ENCODE measurements around the gene USP47. TPM values are rescaled to one million over a fixed set of nuclear protein-coding genes. Genes with fewer than 3 reads are reported as not detected.
A peak's percentile ranks its signal among the peaks of the same experiment; 100 is the strongest.

The USP47 gene
- total RNA-seq, 1 donor from 2014 or later, result 69.4 TPM

DNA sequence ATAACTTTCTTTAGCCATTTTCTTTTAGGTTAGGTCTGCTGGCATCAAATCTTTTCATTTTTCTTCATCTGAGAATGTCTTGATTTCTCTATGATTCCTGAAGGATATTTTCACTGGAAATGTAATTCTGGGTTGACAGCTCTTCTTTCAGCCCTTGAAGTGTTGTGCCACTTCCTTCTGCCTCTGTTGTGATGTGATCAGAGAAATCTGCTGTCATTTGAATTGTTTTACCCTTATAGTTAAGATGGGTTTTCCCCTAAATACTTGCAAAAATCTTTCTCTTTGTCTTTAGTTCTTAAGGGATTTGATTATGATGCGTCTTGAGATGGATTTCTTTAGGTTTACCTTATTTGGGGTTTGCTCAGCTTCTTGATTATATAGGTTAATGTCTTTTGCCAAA lies 23.0 kb downstream of the USP47 start:
- no peaks in the 10 kb centered on the region for H3K9me3 ChIP-seq (ENCODE audit: control insufficient read depth in 3 of 3, low read length in 3 of 3)
- no peak overlapping the region for H3K4me3 ChIP-seq (ENCODE audit: low read length in 3 of 3)
- H3K36me3 ChIP-seq (ENCODE audit: control insufficient read depth in 3 of 3, insufficient read depth in 3 of 3, low read length in 3 of 3), result no peaks in the 10 kb centered on the region
- peaks cover 0 to 8% (median 6%) of the 10 kb centered on the region in 3 donors for H3K4me1 ChIP-seq (ENCODE audit: control insufficient read depth in 3 of 3, insufficient read depth in 3 of 3, low read length in 3 of 3)
- no peak overlapping the region for H3K9ac ChIP-seq (ENCODE audit: low read depth in 1 of 3, low read length in 3 of 3)
- no peaks in the 10 kb centered on the region for H3K27me3 ChIP-seq (ENCODE audit: control insufficient read depth in 3 of 3, insufficient read depth in 3 of 3, low read length in 3 of 3)
- H3K27ac ChIP-seq (ENCODE audit: low read depth, low read length), result no peak overlapping the region

DNA sequence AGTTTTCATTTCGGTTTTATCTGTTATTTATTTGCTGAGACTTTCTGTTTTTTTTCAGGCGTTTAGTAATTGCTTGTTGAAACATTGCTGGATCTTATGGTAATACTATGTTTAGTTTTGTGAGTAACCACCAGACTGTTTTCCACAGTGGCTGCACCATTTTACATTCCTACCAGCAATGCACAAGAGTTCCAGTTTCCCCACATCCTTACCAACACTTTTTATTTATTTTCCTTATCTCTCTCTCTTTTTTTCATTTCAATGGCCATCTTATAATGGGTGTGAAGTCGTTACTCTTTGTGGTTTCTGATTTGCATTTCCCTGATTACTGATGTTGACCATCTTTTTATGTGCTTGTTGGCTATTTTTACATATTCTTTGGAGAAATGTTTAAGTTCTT lies 23.7 kb downstream of the USP47 start:
- no peaks in the 10 kb centered on the region for H3K36me3 ChIP-seq (ENCODE audit: control insufficient read depth in 3 of 3, insufficient read depth in 3 of 3, low read length in 3 of 3)
- no peak overlapping the region for H3K4me3 ChIP-seq (ENCODE audit: low read length in 3 of 3)
- H3K9me3 ChIP-seq (ENCODE audit: control insufficient read depth in 3 of 3, low read length in 3 of 3), result no peaks in the 10 kb centered on the region
- no peak overlapping the region for H3K27ac ChIP-seq (ENCODE audit: low read depth, low read length)
- no peaks in the 10 kb centered on the region for H3K27me3 ChIP-seq (ENCODE audit: control insufficient read depth in 3 of 3, insufficient read depth in 3 of 3, low read length in 3 of 3)
- H3K4me1 ChIP-seq (ENCODE audit: control insufficient read depth in 3 of 3, insufficient read depth in 3 of 3, low read length in 3 of 3), result peaks cover 0 to 8% (median 6%) of the 10 kb centered on the region in 3 donors
- no peak overlapping the region for H3K9ac ChIP-seq (ENCODE audit: low read depth in 1 of 3, low read length in 3 of 3)

DNA sequence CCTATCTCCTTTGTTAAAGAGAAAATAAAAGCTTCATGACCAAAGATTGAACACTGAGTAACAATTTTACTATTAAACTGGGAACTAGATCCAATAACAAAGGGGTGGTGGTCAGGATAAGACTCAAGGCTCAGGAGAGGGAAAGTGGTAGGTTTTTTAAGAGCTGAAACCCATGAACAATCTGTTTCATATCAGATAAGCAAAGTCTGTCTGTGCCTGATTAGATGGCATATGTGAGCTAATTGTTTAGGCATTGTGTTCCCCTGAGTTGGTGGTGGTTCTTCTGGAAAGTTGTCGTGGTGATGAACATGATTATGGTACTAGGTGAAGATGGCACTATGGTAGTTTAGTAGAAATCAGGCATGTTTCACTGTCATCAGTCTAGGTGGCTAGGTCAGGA lies 24.4 kb downstream of the USP47 start:
- Histone ChIP-seq H3K4me3 (ENCODE audit: low read length in 3 of 3) (no peak overlapping the region), H3K27me3 (ENCODE audit: control insufficient read depth in 3 of 3, insufficient read depth in 3 of 3, low read length in 3 of 3) (no peaks in the 10 kb centered on the region), H3K9me3 (ENCODE audit: control insufficient read depth in 3 of 3, low read length in 3 of 3) (no peaks in the 10 kb centered on the region), H3K27ac (ENCODE audit: low read depth, low read length) (no peak overlapping the region), H3K4me1 (ENCODE audit: control insufficient read depth in 3 of 3, insufficient read depth in 3 of 3, low read length in 3 of 3) (peaks cover 0 to 3% (median under 1%) of the 10 kb centered on the region in 3 donors), H3K36me3 (ENCODE audit: control insufficient read depth in 3 of 3, insufficient read depth in 3 of 3, low read length in 3 of 3) (no peaks in the 10 kb centered on the region), H3K9ac (ENCODE audit: low read depth in 1 of 3, low read length in 3 of 3) (no peak overlapping the region)

DNA sequence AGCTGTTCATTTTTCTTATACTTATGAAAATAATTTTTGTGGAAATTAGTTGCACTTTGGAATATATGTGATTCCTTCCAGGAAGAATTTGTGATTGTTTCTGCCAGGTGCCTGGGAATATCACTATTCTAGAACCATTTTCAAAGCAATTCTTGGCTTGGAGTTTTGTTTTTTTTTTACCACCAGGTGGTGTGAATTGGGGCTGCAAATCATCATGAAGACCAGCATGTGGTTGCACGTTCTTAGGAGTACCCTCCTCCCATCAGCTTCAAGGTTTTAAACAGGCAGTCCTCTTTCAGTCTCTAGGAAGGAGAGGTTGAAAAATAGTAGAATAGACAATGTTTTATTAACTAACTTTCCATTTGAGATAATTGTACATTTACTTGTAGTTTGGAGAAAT lies 25.9 kb downstream of the USP47 start:
- H3K4me3 ChIP-seq (ENCODE audit: low read length in 3 of 3), result no peak overlapping the region
- no peak overlapping the region for H3K9ac ChIP-seq (ENCODE audit: low read depth in 1 of 3, low read length in 3 of 3)
- H3K9me3 ChIP-seq (ENCODE audit: control insufficient read depth in 3 of 3, low read length in 3 of 3), result no peaks in the 10 kb centered on the region
- H3K27ac ChIP-seq (ENCODE audit: low read depth, low read length), result no peak overlapping the region
- no peaks in the 10 kb centered on the region for H3K27me3 ChIP-seq (ENCODE audit: control insufficient read depth in 3 of 3, insufficient read depth in 3 of 3, low read length in 3 of 3)
- no peaks in the 10 kb centered on the region for H3K36me3 ChIP-seq (ENCODE audit: control insufficient read depth in 3 of 3, insufficient read depth in 3 of 3, low read length in 3 of 3)
- peaks cover 8 to 11% (median 8%) of the 10 kb centered on the region in 3 donors for H3K4me1 ChIP-seq (ENCODE audit: control insufficient read depth in 3 of 3, insufficient read depth in 3 of 3, low read length in 3 of 3)

DNA sequence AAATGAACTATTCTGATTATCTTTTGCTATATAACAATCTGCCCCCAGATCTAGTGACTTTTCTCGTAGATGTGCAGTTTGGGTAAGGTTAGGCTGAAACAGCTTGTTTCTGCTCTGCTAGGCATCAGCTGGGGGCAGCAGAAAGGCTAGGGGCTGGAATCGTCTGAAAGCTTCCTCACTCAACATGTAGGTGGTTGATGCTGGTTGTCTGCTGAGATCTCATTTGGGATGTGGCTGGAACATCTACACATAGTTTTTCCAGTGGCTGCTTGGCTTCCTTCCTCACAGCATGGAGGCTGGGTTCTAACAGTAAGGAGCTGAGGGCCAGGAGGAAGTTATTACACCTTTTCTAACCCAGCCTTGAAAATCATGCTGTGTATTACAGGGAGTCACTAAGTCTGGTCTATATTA lies 30.2 kb downstream of the USP47 start:
- no peak overlapping the region for H3K4me3 ChIP-seq (ENCODE audit: low read length in 3 of 3)
- H3K9me3 ChIP-seq (ENCODE audit: control insufficient read depth in 3 of 3, low read length in 3 of 3), result no peaks in the 10 kb centered on the region
- H3K36me3 ChIP-seq (ENCODE audit: control insufficient read depth in 3 of 3, insufficient read depth in 3 of 3, low read length in 3 of 3), result no peaks in the 10 kb centered on the region
- H3K27ac ChIP-seq (ENCODE audit: low read depth, low read length), result no peak overlapping the region
- H3K27me3 ChIP-seq (ENCODE audit: control insufficient read depth in 3 of 3, insufficient read depth in 3 of 3, low read length in 3 of 3), result no peaks in the 10 kb centered on the region
- peaks cover 8 to 13% (median 8%) of the 10 kb centered on the region in 3 donors for H3K4me1 ChIP-seq (ENCODE audit: control insufficient read depth in 3 of 3, insufficient read depth in 3 of 3, low read length in 3 of 3)
- peak overlapping the region in 1 of 3 donors; percentile 28 for H3K9ac ChIP-seq (ENCODE audit: low read depth in 1 of 3, low read length in 3 of 3)

DNA sequence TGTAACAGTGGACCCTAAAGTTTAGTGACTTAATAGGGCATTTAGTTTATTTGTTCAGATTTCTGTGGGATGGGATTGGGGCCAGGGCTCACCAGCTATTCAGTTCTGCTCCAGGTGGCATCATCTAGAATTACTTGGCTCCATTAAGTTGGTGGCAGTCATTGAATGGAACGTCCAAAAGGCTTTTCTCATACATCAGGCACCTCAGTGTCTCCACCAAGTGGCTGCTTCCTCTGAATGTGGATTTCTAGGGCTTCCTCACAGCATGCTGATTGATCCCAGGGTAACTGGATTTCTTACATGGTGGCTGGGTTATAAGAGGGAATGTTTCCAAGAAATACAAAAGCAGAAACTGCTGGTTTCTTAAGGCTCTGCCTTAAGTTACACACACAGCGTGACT lies 34.7 kb downstream of the USP47 start:
- no peaks in the 10 kb centered on the region for H3K36me3 ChIP-seq (ENCODE audit: control insufficient read depth in 3 of 3, insufficient read depth in 3 of 3, low read length in 3 of 3)
- no peak overlapping the region for H3K27ac ChIP-seq (ENCODE audit: low read depth, low read length)
- no peak overlapping the region for H3K9ac ChIP-seq (ENCODE audit: low read depth in 1 of 3, low read length in 3 of 3)
- H3K27me3 ChIP-seq (ENCODE audit: control insufficient read depth in 3 of 3, insufficient read depth in 3 of 3, low read length in 3 of 3), result no peaks in the 10 kb centered on the region
- H3K4me1 ChIP-seq (ENCODE audit: control insufficient read depth in 3 of 3, insufficient read depth in 3 of 3, low read length in 3 of 3), result peaks cover 8 to 11% (median 10%) of the 10 kb centered on the region in 3 donors
- H3K9me3 ChIP-seq (ENCODE audit: control insufficient read depth in 3 of 3, low read length in 3 of 3), result no peaks in the 10 kb centered on the region
- H3K4me3 ChIP-seq (ENCODE audit: low read length in 3 of 3), result no peak overlapping the region

DNA sequence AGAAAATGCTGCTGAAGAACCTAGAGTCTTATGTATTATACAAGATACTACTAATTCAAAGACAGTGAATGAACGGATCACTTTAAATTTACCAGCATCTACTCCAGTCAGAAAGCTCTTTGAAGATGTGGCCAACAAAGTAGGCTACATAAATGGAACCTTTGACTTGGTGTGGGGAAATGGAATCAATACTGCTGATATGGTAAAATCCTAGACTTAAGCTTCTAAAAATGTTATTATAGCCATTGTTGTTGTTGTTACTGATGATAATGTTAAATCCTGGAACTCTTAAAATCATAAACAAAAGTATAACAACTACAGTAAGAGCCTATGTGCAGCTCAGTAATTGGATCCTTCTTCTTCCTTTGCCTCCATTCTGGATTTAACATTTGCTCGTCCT lies 38.4 kb downstream of the USP47 start:
- no peak overlapping the region for H3K9ac ChIP-seq (ENCODE audit: low read depth in 1 of 3, low read length in 3 of 3)
- no peak overlapping the region for H3K27ac ChIP-seq (ENCODE audit: low read depth, low read length)
- no peaks in the 10 kb centered on the region for H3K27me3 ChIP-seq (ENCODE audit: control insufficient read depth in 3 of 3, insufficient read depth in 3 of 3, low read length in 3 of 3)
- no peak overlapping the region for H3K4me3 ChIP-seq (ENCODE audit: low read length in 3 of 3)
- peaks cover 9 to 12% (median 10%) of the 10 kb centered on the region in 3 donors for H3K36me3 ChIP-seq (ENCODE audit: control insufficient read depth in 3 of 3, insufficient read depth in 3 of 3, low read length in 3 of 3)
- H3K4me1 ChIP-seq (ENCODE audit: control insufficient read depth in 3 of 3, insufficient read depth in 3 of 3, low read length in 3 of 3), result peaks cover 0 to 5% (median 2%) of the 10 kb centered on the region in 3 donors
- H3K9me3 ChIP-seq (ENCODE audit: control insufficient read depth in 3 of 3, low read length in 3 of 3), result no peaks in the 10 kb centered on the region

DNA sequence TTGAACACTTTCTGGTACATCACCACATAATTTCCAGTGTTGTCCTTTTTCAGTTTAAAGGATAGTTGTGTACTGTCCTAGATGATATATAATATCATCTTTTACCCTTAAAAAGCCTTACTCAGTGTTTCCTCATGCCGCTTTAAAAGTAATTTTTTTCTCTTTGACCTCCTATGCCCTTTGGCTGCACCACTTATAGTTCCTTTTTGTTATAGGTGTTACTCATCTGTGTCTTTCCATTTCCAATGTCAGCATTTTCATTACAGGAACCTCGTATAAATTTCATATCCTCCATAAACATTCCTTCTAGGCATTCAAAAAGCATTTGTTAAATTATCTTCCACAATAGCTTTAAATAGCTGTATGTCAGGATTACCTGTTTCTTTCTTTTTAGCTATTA lies 40.8 kb downstream of the USP47 start:
- Histone ChIP-seq H3K27ac (ENCODE audit: low read depth, low read length) (no peak overlapping the region), H3K9me3 (ENCODE audit: control insufficient read depth in 3 of 3, low read length in 3 of 3) (no peaks in the 10 kb centered on the region), H3K9ac (ENCODE audit: low read depth in 1 of 3, low read length in 3 of 3) (no peak overlapping the region), H3K4me3 (ENCODE audit: low read length in 3 of 3) (no peak overlapping the region), H3K36me3 (ENCODE audit: control insufficient read depth in 3 of 3, insufficient read depth in 3 of 3, low read length in 3 of 3) (peaks cover 26 to 31% (median 30%) of the 10 kb centered on the region in 3 donors), H3K27me3 (ENCODE audit: control insufficient read depth in 3 of 3, insufficient read depth in 3 of 3, low read length in 3 of 3) (no peaks in the 10 kb centered on the region), H3K4me1 (ENCODE audit: control insufficient read depth in 3 of 3, insufficient read depth in 3 of 3, low read length in 3 of 3) (peaks cover 0 to 5% (median 0%) of the 10 kb centered on the region in 3 donors)

DNA sequence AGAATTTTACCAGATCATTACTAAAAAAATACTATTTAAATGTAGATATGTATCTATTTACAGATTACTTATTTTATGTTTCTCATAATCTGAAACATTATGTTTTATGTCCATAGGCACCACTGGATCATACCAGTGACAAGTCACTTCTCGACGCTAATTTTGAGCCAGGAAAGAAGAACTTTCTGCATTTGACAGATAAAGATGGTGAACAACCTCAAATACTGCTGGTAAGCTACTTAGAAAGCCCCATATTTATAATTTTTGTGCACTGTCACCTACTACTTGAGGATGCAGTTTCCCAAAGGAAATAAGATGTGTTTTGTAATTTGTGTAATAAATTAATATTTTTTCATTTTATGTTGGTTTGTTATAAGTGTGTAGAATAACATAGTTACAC lies 42.6 kb downstream of the USP47 start:
- Histone ChIP-seq H3K27me3 (ENCODE audit: control insufficient read depth in 3 of 3, insufficient read depth in 3 of 3, low read length in 3 of 3) (no peaks in the 10 kb centered on the region), H3K9ac (ENCODE audit: low read depth in 1 of 3, low read length in 3 of 3) (no peak overlapping the region), H3K9me3 (ENCODE audit: control insufficient read depth in 3 of 3, low read length in 3 of 3) (no peaks in the 10 kb centered on the region), H3K27ac (ENCODE audit: low read depth, low read length) (no peak overlapping the region), H3K4me1 (ENCODE audit: control insufficient read depth in 3 of 3, insufficient read depth in 3 of 3, low read length in 3 of 3) (peaks cover 0 to 5% (median 0%) of the 10 kb centered on the region in 3 donors), H3K4me3 (ENCODE audit: low read length in 3 of 3) (no peak overlapping the region), H3K36me3 (ENCODE audit: control insufficient read depth in 3 of 3, insufficient read depth in 3 of 3, low read length in 3 of 3) (peaks cover 26 to 35% (median 34%) of the 10 kb centered on the region in 3 donors)

DNA sequence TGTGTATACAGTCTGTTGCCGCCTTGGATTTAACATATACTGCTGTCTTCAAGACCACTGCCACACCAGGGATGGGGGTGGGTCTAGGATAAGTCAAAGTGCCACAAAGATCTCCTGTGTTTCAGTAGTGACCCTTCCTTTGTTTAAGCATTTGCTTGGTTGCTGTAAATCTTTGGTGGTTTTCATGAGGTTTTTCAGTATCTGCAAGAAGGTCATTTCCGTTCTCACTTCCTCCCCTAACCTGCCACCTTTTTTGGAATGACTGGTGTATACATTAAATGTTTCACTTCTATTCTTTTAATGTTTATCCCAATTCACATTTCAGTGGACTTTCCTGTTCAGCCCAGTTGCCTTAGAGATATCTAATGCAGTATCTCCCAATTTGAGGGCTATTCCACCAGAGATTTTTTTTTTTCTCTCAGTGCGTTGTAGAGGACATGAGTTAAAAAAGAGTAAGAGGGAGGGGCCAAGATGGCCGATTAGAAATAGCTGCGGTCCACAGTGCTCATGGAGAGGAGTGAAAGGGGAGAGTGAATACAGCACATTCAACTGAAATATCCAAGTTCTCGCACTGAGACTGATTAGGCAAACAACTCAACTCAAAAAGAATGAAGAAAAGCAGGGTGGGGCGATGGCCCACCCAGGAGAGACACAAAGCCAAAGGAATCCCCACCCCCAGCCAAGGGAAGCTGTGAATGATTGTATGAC lies 43.2 kb downstream of the USP47 start:
- Histone ChIP-seq H3K27me3 (ENCODE audit: control insufficient read depth in 3 of 3, insufficient read depth in 3 of 3, low read length in 3 of 3) (no peaks in the 10 kb centered on the region), H3K4me3 (ENCODE audit: low read length in 3 of 3) (no peak overlapping the region), H3K9me3 (ENCODE audit: control insufficient read depth in 3 of 3, low read length in 3 of 3) (no peaks in the 10 kb centered on the region), H3K27ac (ENCODE audit: low read depth, low read length) (no peak overlapping the region), H3K9ac (ENCODE audit: low read depth in 1 of 3, low read length in 3 of 3) (no peak overlapping the region), H3K4me1 (ENCODE audit: control insufficient read depth in 3 of 3, insufficient read depth in 3 of 3, low read length in 3 of 3) (peaks cover 0 to 5% (median 0%) of the 10 kb centered on the region in 3 donors), H3K36me3 (ENCODE audit: control insufficient read depth in 3 of 3, insufficient read depth in 3 of 3, low read length in 3 of 3) (peaks cover 26 to 35% (median 34%) of the 10 kb centered on the region in 3 donors)
